Measurements from ENCODE around the gene CHST15.

DNA sequence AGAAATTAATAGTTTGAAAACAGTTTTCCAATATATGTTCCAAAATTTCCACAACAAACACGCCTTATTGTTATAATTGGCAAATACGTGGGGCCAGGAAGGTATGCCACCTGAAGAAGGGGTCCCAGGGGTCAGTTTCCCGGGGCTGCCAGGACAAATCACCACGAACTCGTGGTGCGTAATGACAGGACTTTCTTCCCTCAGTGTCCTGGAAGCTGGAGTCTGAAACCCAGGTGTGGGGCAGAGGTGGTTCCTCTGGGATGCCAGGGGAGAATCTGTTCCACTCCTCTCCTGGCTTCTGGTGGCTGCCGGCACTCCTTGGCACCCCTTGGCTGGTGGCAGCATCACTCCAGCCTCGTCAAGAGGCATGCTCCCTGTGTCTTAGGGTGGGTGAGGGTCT, 56.7 kb downstream of the CHST15 start:
- TF ChIP-seq, protein P1, sequence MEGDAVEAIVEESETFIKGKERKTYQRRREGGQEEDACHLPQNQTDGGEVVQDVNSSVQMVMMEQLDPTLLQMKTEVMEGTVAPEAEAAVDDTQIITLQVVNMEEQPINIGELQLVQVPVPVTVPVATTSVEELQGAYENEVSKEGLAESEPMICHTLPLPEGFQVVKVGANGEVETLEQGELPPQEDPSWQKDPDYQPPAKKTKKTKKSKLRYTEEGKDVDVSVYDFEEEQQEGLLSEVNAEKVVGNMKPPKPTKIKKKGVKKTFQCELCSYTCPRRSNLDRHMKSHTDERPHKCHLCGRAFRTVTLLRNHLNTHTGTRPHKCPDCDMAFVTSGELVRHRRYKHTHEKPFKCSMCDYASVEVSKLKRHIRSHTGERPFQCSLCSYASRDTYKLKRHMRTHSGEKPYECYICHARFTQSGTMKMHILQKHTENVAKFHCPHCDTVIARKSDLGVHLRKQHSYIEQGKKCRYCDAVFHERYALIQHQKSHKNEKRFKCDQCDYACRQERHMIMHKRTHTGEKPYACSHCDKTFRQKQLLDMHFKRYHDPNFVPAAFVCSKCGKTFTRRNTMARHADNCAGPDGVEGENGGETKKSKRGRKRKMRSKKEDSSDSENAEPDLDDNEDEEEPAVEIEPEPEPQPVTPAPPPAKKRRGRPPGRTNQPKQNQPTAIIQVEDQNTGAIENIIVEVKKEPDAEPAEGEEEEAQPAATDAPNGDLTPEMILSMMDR (IDR thresholded peaks at IDR 0.05): no peak
- no peak for TF ChIP-seq POLR2A (IDR thresholded peaks at IDR 0.05)
- no peak for TF ChIP-seq EP300 (IDR thresholded peaks at IDR 0.05)
